ENCODE results near the gene PTGES2.
A peak's percentile ranks its signal among the peaks of the same experiment; 100 is the strongest.

PTGES2 gene

GRCh38 chr9:128153060-128153946, 25.8 kb upstream of the PTGES2 start:
- no peak for DNase-seq (ENCODE audit: low spot score)

DNA sequence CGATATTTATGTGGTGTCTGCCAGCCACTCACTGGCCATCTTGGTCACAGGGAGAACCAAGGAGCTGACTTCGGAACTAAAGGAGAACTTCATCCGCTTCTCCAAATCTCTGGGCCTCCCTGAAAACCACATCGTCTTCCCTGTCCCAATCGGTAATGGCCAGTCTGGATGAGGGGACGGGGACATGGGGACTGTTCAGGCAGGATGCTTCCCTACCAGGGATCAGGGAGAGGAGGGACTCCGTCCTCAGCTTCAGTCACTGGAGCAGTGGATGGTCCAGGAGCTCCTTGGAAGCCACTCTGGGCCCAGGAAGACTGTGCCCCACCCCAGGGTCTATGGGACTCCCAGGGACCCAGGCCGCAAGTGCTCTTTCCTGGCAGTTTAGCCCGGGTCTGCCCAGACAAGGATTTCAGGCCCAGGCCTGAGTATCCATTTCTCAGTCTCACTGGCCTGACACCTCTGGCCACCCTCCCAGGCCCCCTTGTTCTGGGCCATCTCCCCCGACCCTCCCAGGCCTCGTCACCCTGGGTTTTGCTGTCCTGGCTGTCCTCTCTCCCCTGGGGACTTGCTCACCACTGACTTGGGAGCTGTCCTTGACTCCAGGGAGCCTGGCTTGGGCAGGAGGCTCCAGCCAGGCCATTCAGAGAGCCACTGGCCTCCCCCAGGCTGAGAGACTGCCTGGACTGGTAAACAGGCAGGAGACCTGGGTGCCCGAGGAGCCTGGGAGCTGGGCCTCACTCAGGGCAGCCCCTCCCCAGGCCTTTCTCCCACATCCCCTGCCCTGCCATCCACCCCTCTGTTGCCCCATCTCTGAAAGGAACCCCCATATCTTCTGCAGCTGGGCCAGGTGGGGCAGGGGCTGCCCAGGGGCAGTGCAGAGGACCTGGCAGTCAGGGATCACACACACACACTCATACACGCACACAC, 24.9 kb upstream of the PTGES2 start:
- no peak for DNase-seq (ENCODE audit: low spot score)

- no peak for DNase-seq (ENCODE audit: low spot score)
These were observed 24.0 kb upstream of the PTGES2 start for GRCh38 chr9:128151309-128152132.

GRCh38 chr9:128150594-128151308, 23.2 kb upstream of the PTGES2 start:
- DNase-seq (ENCODE audit: low spot score): peak; percentile 89

GRCh38 chr9:128149951-128150593, 22.5 kb upstream of the PTGES2 start:
- no peak for DNase-seq (ENCODE audit: low spot score)

- DNase-seq (ENCODE audit: low spot score): no peak
These were observed 21.6 kb upstream of the PTGES2 start, which contains the start of gene LCN2 for GRCh38 chr9:128149001-128149701. TSS of gene LCN2 (plus strand) at chr9:128149453. CDS start at chr9:128149526, 73 bp downstream.

GRCh38 chr9:128148509-128149000, 21.0 kb upstream of the PTGES2 start:
- no peak for DNase-seq (ENCODE audit: low spot score)

DNA sequence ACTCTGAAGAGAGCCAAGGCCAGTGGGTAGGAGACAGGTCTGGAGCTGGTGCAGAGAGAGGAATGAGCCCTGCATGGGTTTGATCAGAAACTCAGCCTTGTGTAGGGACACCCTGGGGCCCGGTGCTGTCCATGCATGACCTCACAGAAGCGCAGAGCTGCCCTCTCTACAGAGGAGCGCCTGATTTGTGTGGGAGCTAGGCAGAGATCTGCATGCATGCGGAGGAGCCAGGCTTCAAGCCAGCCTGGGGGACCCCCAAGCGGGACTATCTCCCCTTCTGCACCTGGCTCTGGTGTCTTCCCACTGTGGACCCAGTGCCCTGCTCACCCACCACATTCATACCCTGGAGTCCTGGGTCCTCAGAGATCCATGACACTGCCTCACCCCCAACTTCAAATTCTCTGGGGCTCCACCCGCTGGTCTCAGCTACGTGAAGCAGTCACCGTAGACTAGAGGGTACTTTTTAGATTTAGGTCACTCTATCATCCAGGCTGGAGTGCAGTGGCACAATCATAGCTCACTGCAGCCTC, 19.1 kb upstream of the PTGES2 start:
- no peak for DNase-seq (ENCODE audit: low spot score)

DNA sequence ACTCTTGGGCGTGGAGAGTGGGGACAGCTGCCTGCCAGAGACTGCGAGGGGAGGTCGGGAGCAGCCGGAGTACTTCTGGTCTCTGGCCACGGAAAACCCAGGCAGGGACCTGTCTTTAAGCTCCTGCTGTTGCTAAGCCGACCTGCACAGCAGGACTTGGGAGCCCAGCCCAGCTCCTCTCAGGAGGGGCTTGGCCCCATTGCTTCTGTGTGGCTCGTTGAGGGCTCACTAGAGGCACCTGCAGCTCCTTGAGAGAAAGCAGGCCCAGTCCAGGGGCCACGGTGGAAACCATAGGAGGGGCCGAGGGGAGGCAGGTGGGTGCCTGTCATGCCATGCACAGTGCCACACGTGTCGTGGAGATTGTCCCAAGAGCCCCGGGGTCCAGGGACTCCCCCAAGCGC, 18.4 kb upstream of the PTGES2 start:
- no peak for DNase-seq (ENCODE audit: low spot score)

- peak; percentile 44 for DNase-seq (ENCODE audit: low spot score)
These were observed 18.0 kb upstream of the PTGES2 start for GRCh38 chr9:128145536-128145935.

GRCh38 chr9:128144239-128145181, 17.0 kb upstream of the PTGES2 start:
- DNase-seq (ENCODE audit: low spot score): no peak

- DNase-seq (ENCODE audit: low spot score): no peak
These were observed 16.2 kb upstream of the PTGES2 start for GRCh38 chr9:128143525-128144238.

DNA sequence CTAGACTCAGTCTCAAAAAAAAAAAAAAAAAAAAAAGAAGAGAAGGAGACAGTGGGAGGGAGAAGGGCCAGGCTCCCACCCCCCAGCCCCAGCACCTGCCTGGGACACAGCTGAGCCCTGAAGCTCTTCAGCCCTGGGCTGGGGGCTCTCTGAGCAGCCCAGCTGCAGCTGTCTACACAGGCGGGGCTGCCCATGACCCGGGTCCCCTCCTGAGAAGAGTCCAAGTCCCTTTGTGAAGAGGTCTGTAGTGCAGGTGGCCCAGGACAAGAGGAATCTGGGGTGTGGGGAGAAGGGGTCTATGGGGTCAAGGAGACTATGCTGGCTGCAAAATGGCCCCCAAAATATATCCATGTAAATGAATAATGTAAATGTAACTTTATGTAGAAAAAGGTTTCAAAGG, 15.1 kb upstream of the PTGES2 start:
- no peak for DNase-seq (ENCODE audit: low spot score)

GRCh38 chr9:128142061-128142460, 14.5 kb upstream of the PTGES2 start:
- no peak for DNase-seq (ENCODE audit: low spot score)

GRCh38 chr9:128141604-128142003, 14.1 kb upstream of the PTGES2 start:
- no peak for DNase-seq (ENCODE audit: low spot score)

- DNase-seq (ENCODE audit: low spot score): no peak
These were observed 12.1 kb upstream of the PTGES2 start for GRCh38 chr9:128139621-128140020.

GRCh38 chr9:128138001-128138400, 10.5 kb upstream of the PTGES2 start:
- no peak for DNase-seq (ENCODE audit: low spot score)

All from iPS-NIHi11 (cell line).